Measurements from ENCODE around the gene SRI.
A peak's percentile ranks its signal among the peaks of the same experiment; 100 is the strongest.

The SRI gene

DNA sequence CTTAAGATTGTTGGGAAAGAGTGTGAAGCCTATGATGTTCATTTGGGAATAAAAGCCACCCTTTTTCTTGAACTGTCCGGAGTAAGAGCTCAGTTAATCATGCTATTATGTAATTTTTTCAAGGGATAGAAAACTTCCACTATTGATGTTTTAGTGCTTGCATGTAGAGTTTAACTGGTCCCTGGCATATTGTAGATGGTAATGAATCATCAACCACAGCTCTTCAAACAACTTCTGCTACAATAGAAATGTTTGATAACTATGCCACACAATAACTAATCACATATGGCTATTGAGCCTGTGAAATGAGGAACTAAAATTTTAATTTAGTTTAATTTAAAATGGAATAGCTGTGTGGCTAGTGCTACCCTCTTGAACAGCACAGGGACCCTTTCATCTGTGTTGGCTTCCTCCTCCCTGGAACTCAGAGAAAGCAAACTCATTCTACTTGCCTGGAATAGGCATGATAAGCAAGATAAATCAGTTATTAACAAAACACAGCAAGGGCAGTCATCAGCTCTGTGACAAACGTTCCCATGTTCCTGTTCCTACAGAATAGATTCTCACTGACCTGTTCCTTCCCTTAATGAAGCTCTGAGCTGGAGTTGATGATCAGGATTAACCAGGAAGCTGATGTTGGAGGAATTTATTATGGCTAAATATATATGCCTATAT lies 4.9 kb upstream of the SRI start:
- DNase-seq: no peak

GRCh38 chr7:88223265-88223664 lies 3.4 kb upstream of the SRI start:
- DNase-seq: no peak

DNA sequence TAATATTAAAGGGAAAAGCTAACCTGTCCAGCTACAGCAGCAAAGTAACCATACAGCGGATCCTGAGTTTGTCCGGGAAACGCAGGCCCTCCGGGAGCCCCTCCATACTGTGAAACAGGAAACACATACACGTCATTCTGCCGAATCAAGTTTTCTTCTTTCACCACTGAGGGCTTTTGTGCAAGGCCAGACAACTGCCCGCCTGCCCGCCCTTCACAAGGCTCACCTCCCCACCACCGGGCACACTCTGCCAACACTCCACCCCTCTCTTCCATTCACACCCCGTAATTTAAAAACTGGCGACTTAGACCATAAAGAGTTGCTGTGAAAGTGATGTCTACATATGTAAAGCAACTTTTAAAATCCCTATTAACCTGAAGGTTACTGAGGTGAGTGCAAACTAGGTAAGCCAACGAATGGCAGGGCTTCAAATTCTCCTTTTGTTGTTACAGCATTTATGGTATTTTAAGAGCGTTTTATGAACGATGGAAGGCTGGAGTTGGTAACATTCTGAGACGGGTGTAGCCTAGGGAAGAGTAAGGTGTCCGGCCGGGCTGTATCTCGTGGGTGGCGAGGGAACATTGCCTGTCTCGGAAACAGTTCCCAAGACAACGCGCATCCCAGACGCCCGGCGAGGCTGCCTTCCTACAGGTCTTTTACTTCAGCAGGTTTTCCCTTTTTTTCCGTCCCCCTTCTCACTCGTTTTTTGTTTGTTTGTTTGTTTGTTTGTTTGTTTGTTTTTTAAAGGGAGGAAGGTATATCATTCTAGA lies 817 bp downstream of the SRI start:
- peak; percentile 14 for DNase-seq

DNA sequence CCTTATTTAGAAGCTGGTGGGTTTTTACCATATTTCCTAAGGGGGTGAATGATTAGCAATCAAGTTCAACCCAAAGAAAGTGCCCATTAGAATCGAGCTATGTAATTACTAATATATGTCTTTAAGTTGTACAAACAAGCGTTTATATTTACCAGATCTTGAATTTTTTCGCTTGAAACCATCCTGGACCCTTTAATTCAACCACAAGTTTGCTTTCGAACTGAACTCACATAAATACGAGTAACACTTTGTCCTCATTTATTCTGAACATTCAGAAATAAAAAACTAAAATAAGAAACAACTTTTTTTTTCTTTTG lies 1.5 kb downstream of the SRI start:
- DNase-seq: no peak

- DNase-seq: no peak
These were observed 2.0 kb downstream of the SRI start for GRCh38 chr7:88217675-88218428.

DNA sequence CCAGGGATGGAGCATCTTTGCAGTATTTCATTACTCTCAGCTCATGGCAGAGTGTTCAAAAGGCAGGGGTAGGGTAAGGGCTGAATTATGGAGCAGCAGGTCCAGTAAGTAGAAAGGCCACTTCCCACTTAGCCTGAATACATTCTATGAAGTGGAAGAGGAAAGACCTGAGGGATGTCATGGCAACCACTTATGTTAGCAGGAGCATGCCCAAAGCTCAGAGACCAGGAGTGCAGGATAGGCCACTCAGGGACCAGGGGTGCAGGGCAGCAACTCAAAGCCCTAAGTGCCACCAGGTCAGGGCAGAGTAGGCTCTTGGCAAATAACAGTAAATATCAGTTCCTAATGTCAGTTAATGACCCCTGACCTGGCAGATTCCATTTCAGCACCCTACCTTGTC lies 3.6 kb downstream of the SRI start:
- DNase-seq: no peak

GRCh38 chr7:88215295-88215694 lies 4.5 kb downstream of the SRI start:
- no peak for DNase-seq

GRCh38 chr7:88214456-88214855 lies 5.4 kb downstream of the SRI start:
- DNase-seq: no peak

DNA sequence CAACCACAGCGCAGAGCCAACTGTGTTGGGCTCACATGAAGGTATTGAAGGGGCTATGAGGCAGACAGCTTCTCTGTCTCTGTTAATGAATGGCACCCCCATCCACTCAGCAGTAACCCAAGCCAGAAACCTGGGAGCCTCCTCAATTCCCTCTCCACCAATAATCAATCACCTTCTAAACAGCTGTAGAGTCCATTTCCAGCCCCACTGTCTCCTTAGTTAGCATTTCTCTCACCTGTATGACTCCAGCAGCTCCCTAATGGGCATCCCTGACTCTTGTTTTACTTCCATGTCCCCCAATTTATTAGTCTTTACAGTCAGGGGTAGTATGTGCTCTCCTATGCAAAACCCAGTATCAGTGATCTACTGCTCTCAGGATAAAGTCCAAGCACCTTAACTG lies 6.9 kb downstream of the SRI start:
- no peak for DNase-seq

- no peak for DNase-seq
These were observed 11.3 kb downstream of the SRI start for GRCh38 chr7:88208521-88208920.

- no peak for DNase-seq
These were observed 13.6 kb downstream of the SRI start for GRCh38 chr7:88206254-88206653.

GRCh38 chr7:88205179-88205578 lies 14.7 kb downstream of the SRI start:
- DNase-seq: no peak

- no peak for DNase-seq
These were observed 15.2 kb downstream of the SRI start for GRCh38 chr7:88204525-88205110.

DNA sequence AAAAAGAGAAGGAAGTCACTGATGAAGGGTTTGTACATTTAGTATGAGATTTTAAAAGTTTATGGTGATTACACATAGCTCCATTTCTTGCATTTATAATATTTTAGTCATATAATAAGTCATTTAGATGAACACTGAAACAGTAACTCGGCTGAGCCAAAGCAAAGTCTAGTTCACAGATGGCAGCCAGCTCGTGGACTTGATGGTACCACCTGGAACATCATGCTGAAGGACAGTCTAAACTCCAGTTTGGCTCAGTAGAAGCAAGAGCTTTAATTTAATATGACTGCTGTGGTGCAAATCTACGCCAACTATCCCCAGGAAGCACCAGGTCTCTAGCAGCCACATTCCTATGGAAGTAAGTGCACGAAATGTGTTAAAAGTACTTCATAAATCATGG lies 16.4 kb downstream of the SRI start:
- no peak for DNase-seq

GRCh38 chr7:88202799-88203198 lies 17.0 kb downstream of the SRI start:
- no peak for DNase-seq

DNA sequence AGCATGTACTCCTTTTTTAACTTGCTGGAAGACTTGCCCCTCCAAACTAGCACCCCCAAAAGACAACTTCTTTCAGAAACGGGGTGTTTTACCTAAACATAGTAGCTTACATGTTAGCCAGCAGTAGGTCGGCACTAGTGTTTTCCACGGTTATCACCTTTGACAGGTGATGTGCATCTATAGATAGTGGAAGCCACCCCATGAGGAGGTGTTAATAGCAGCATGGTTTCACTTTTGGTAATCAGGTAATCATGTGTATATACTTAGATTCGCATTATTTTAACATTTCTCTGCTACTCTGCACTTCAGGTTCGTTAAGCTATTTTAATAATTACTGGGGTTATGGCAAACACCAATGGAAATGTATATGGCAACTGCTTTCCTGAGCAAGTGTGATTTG lies 17.6 kb downstream of the SRI start:
- DNase-seq: no peak

DNA sequence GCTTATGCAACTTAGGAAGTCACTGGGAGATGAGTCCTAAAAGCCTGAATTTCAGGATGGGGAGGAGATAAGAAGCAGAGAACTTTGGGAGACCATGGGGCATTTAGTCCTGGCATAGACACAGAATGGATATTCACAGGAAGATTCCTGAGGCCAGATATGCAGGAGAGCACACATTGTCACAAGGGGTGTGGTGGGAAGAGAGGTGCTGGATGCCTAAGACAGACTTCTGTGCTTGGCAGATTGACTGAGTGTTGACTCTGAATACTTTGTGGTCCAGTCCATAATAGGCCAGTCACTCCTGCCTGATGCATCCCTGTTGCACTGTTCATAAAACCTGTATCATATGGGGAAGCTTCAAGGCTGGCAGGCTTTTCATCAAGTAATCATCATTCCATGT lies 18.5 kb downstream of the SRI start:
- no peak for DNase-seq

DNA sequence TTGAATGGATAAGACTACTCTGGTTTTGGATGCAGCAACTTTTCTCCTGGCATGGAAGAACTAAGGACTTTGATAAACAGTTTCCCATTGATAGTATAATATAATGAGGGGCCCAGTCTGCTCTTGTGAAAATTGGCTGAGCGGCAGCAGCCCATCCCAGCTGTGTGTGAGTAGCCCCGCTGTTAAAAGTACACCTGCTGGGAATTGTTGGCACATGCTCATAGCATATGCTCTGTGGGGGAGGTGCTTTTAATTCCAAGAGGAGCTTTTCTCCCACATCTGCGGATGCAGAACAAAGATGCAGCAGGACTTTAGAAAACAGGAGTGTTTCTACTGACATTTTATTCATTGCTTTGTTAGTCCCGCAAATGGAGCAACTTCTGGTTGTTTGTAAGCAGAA lies 19.0 kb downstream of the SRI start:
- no peak for DNase-seq

- DNase-seq: no peak
These were observed 19.6 kb downstream of the SRI start for GRCh38 chr7:88200261-88200660.

- no peak for DNase-seq
These were observed 27.9 kb downstream of the SRI start for GRCh38 chr7:88191911-88192310.

DNA sequence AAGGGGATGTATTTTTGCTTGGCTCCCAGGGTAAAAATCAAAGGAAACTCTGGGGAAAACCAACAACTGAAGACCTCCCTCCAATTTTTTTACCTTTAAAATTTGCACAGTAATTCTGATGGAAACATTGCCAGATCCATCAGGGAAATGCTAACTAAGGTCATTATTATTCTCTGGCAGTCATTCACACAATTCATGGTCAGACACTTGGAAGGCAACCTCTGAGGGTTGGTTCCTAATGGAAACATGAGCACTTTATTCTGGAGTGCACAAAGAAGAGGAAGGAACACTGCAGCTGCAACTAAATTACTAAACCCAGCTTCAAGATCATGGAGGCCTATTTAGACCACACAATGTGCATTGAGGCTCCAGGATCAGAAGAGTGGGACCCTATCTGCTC lies 34.2 kb downstream of the SRI start:
- no peak for DNase-seq

- no peak for DNase-seq
These were observed 35.0 kb downstream of the SRI start for GRCh38 chr7:88184848-88185304.

GRCh38 chr7:88183051-88183450 lies 36.8 kb downstream of the SRI start:
- DNase-seq: no peak

DNA sequence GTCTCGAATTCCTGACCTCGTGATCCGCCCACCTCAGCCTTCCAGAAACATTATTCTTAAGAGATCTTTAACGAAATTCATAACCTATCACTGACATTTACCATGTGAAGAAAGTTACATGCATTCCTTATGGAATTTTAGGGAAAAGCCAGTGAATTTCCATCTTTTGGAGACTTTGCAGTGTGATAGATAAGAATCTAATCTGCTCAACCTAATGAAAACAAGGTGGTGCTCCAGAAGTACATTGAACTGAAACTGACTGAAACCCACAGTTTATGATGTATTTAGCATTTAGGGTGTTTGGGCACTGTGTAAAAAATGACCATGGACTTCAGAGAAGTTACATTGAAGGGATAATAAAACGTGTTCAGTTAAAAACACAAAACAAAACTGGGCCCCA lies 43.6 kb downstream of the SRI start:
- no peak for DNase-seq

Measured in T-helper 9 cell (primary cell).